Type B pancreatic cell (in vitro differentiated cells): ENCODE measurements around the gene CDHR4. TPM values are rescaled to one million over a fixed set of nuclear protein-coding genes. Genes with fewer than 3 reads are reported as not detected.
"Not testable (repeated sequence)": the region's sequence is repeated elsewhere in the genome, so short reads cannot be mapped to it uniquely, and the experiment has no call there.

ENCODE experiments used
- DNase-seq: peaks from one replicate; pipeline ENCODE4 v3.0.0; 2021; ENCODE audit warnings: mixed read lengths; ENCODE audit not compliant: unreplicated experiment; ENCODE audit errors: extremely low spot score
- H3K27ac Mint-ChIP-seq: 2 replicates; pipeline ENCODE4 v1.8.0; 2021; ENCODE audit warnings: mild to moderate bottlenecking, mixed read lengths
- H3K27me3 Mint-ChIP-seq: 2 replicates; pipeline ENCODE4 v1.8.0; 2021; ENCODE audit warnings: mixed read lengths
- H3K36me3 Mint-ChIP-seq: 2 replicates; pipeline ENCODE4 v1.8.0; 2021; ENCODE audit warnings: mixed read lengths
- H3K4me1 Mint-ChIP-seq: one replicate; pipeline ENCODE4 v1.8.0; 2021; ENCODE audit warnings: mixed read lengths; ENCODE audit not compliant: unreplicated experiment
- H3K4me3 Mint-ChIP-seq: 2 replicates; pipeline ENCODE4 v1.8.0; 2021; ENCODE audit warnings: mild to moderate bottlenecking, mixed read lengths
- H3K9me3 Mint-ChIP-seq: 2 replicates; pipeline ENCODE4 v1.8.0; 2021; ENCODE audit warnings: mixed read lengths
- CTCF ChIP-seq: fragments of 200-600 bp; sonication (generic); conservative IDR thresholded peaks from 2 replicates; pipeline ENCODE4 v1.5.0; 2021; ENCODE audit warnings: antibody characterized with exemption, mild to moderate bottlenecking
- total RNA-seq: library from RNA; stranded (reverse); gene quantifications from 2 replicates; pipeline ENCODE4 v1.2.1, GENCODE V29; 2021; ENCODE audit warnings: low replicate concordance

Gene CDHR4
- total RNA-seq, 1 donor from 2014 or later: 0.29 TPM

DNA sequence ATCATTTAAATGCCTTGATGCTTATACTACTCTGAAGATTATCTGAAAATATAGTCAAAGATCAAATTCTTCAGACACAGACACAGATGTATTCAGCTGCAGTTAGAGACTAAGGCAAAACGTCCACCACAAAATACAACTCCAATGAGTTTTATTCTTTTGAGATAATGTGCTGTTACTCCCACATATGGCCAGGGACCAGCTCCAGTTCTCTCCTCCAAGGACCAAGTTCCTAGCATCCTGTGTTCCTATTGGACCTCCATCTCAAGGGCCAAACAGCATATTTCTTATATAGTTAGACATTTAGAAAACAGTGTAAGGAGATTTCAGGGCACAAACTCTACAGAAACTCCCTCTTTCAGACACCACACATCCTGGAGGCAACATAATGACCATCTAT, 40.4 kb downstream of the CDHR4 start:
- Mint-ChIP-seq H3K9me3 (no peaks in the 10 kb centered on the region), H3K27me3 (no peaks in the 10 kb centered on the region), H3K4me3 (no peak overlapping the region), H3K27ac (no peak overlapping the region), H3K4me1 (peaks cover 14% of the 10 kb centered on the region), H3K36me3 (peaks cover 7% of the 10 kb centered on the region)
- no peak for DNase-seq
- TF ChIP-seq CTCF: no peak

- Mint-ChIP-seq H3K9me3 (no peaks in the 10 kb centered on the region), H3K36me3 (peaks cover 9% of the 10 kb centered on the region), H3K27ac (peak overlapping the region; percentile 32), H3K4me3 (no peak overlapping the region), H3K27me3 (no peaks in the 10 kb centered on the region), H3K4me1 (peaks cover 23% of the 10 kb centered on the region)
- no peak for TF ChIP-seq CTCF
- no peak for DNase-seq
Measured at GRCh38 chr3:49757197-49757596, 42.5 kb downstream of the CDHR4 start.

GRCh38 chr3:49756036-49756435, 43.6 kb downstream of the CDHR4 start:
- Mint-ChIP-seq H3K4me3 (no peak overlapping the region), H3K27me3 (no peaks in the 10 kb centered on the region), H3K9me3 (no peaks in the 10 kb centered on the region), H3K36me3 (peaks cover 9% of the 10 kb centered on the region), H3K27ac (no peak overlapping the region), H3K4me1 (peaks cover 23% of the 10 kb centered on the region)
- DNase-seq: no peak
- TF ChIP-seq CTCF: no peak

- no peaks in the 10 kb centered on the region for H3K9me3 Mint-ChIP-seq
- TF ChIP-seq CTCF: no peak
- peaks cover 23% of the 10 kb centered on the region for H3K4me1 Mint-ChIP-seq
Measured at GRCh38 chr3:49754536-49754935, 45.1 kb downstream of the CDHR4 start.

DNA sequence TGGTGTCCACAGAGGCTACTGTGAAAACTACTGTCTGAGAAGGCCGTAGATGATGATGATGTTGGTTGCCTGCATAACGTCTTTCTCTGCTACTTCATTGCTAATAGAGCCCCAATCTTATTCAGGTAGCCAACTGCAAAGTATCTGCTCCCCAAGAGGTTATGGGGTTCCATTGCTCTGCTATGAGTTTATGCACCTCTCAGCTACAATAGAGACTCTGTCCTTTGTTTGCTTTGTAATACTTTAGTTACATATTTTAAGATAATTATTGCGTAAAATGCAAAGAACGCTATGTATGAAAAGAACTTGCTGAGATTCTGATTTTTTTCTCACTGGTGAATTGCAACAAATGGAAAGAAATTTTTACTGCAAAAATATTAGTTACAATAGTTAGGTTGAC, 48.2 kb downstream of the CDHR4 start:
- Mint-ChIP-seq H3K27ac (no peak overlapping the region), H3K4me3 (no peak overlapping the region), H3K27me3 (no peaks in the 10 kb centered on the region), H3K9me3 (no peaks in the 10 kb centered on the region), H3K36me3 (peaks cover 18% of the 10 kb centered on the region), H3K4me1 (peaks cover 23% of the 10 kb centered on the region)
- TF ChIP-seq CTCF: no peak
- no peak for DNase-seq

More at GRCh38 chr3:49754536-49754935, 45.1 kb downstream of the CDHR4 start:
- no peak for DNase-seq
- no peaks in the 10 kb centered on the region for H3K27me3 Mint-ChIP-seq
- H3K27ac Mint-ChIP-seq: peak overlapping the region; percentile 72
- peaks cover 13% of the 10 kb centered on the region for H3K36me3 Mint-ChIP-seq
- H3K4me3 Mint-ChIP-seq: no peak overlapping the region

DNA sequence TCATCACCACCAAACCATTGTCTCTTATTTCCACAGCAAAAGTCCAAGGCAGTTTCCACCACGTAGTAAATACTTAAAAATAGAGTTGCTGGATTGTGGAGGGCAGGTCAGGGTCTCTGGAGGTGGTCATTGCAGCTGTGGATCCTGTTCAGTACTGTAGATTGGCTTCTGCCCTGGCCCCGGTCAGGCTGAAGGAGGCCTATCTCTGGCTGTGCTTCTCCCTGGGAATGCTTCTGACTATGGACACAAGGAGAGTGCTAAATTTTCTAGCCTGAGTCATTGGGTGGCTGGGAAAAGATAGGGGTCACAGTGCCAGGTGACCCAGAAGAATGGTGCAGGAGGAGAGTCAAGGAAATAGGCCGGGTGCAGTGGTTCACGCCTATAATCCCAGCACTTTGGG, 49.6 kb downstream of the CDHR4 start:
- Mint-ChIP-seq H3K9me3 (no peaks in the 10 kb centered on the region), H3K4me1 (peaks cover 14% of the 10 kb centered on the region), H3K36me3 (peaks cover 18% of the 10 kb centered on the region), H3K27ac (no peak overlapping the region), H3K4me3 (no peak overlapping the region), H3K27me3 (no peaks in the 10 kb centered on the region)
- DNase-seq: no peak
- no peak for TF ChIP-seq CTCF

GRCh38 chr3:49748874-49749273, 50.8 kb downstream of the CDHR4 start:
- H3K4me3 Mint-ChIP-seq, H3K27me3 Mint-ChIP-seq, H3K27ac Mint-ChIP-seq, DNase-seq, H3K4me1 Mint-ChIP-seq, H3K9me3 Mint-ChIP-seq: not testable (repeated sequence)
- H3K36me3 Mint-ChIP-seq: peaks cover 25% of the 10 kb centered on the region
